ENCODE data around the gene USP32. TPM values are rescaled to one million over a fixed set of nuclear protein-coding genes. Genes with fewer than 3 reads are reported as not detected.

The USP32 gene
- total RNA-seq, 1 experiment from 2014 or later: 32.3 TPM

GRCh38 chr17:60304502-60304901, 87.4 kb downstream of the USP32 start:
- Histone ChIP-seq H3K36me3 (ENCODE audit: low read depth) (no peaks in the 10 kb centered on the region), H3K79me2 (ENCODE audit: low read depth) (0 out of 2 replicates have a peak, but pooled peaks cover 9% of the 10 kb centered on the region), H3F3A (ENCODE audit: insufficient read depth, low read depth) (no peaks in the 10 kb centered on the region), H3K4me2 (no peak overlapping the region), H3K4me3 (no peak overlapping the region), H3K4me1 (replicated peaks; ENCODE audit: insufficient read depth) (no peaks in the 10 kb centered on the region), H3K9me2 (ENCODE audit: insufficient read depth) (no peaks in the 10 kb centered on the region), H2AFZ (no peak overlapping the region), H3K27ac (no peak overlapping the region), H3K27me3 (ENCODE audit: insufficient read depth, low read depth) (no peaks in the 10 kb centered on the region), H4K20me1 (ENCODE audit: insufficient read depth) (no peaks in the 10 kb centered on the region), H3K9me3 (ENCODE audit: insufficient read depth, low read depth) (no peaks in the 10 kb centered on the region)
- DNase-seq: no peak
- BruUV-seq (replicated peaks): no TSS peak
- POLR2A ChIA-PET (ENCODE audit: unreplicated experiment): no interaction called here
- CTCF ChIA-PET: no interaction called here
- intact Hi-C loops (cut with micrococcal nuclease; ENCODE audit: unreplicated experiment): no loop called here
- no peak for TF ChIP-seq CTCF (conservative IDR thresholded peaks at IDR 0.05)
- no peak for TF ChIP-seq EZH2 (IDR thresholded peaks at IDR 0.05; ENCODE audit: low read depth)

- no peak for DNase-seq
- H3K4me1 ChIP-seq (replicated peaks; ENCODE audit: insufficient read depth): no peaks in the 10 kb centered on the region
- H3F3A ChIP-seq (ENCODE audit: insufficient read depth, low read depth): no peaks in the 10 kb centered on the region
- H3K27ac ChIP-seq: no peak overlapping the region
- TF ChIP-seq CTCF (conservative IDR thresholded peaks at IDR 0.05): no peak
- no peak for TF ChIP-seq EZH2 (IDR thresholded peaks at IDR 0.05; ENCODE audit: low read depth)
- H4K20me1 ChIP-seq (ENCODE audit: insufficient read depth): no peaks in the 10 kb centered on the region
- no peaks in the 10 kb centered on the region for H3K27me3 ChIP-seq (ENCODE audit: insufficient read depth, low read depth)
- ChIA-PET CTCF (no interaction called here), POLR2A (ENCODE audit: unreplicated experiment) (no interaction called here)
- H3K4me3 ChIP-seq: no peak overlapping the region
- H3K9me3 ChIP-seq (ENCODE audit: insufficient read depth, low read depth): no peaks in the 10 kb centered on the region
- no TSS peak for BruUV-seq (replicated peaks)
- no peaks in the 10 kb centered on the region for H3K36me3 ChIP-seq (ENCODE audit: low read depth)
- no peak overlapping the region for H3K4me2 ChIP-seq
- no peak overlapping the region for H2AFZ ChIP-seq
- 0 out of 2 replicates have a peak, but pooled peaks cover 6% of the 10 kb centered on the region for H3K79me2 ChIP-seq (ENCODE audit: low read depth)
- no peaks in the 10 kb centered on the region for H3K9me2 ChIP-seq (ENCODE audit: insufficient read depth)
- intact Hi-C loops (cut with micrococcal nuclease; ENCODE audit: unreplicated experiment): no loop called here
Measured at GRCh38 chr17:60303406-60304099, 88.4 kb downstream of the USP32 start.

- ChIA-PET POLR2A (ENCODE audit: unreplicated experiment) (no interaction called here), CTCF (no interaction called here)
- Histone ChIP-seq H3K9me2 (ENCODE audit: insufficient read depth) (no peaks in the 10 kb centered on the region), H3K9me3 (ENCODE audit: insufficient read depth, low read depth) (no peaks in the 10 kb centered on the region), H4K20me1 (ENCODE audit: insufficient read depth) (no peaks in the 10 kb centered on the region), H3K4me3 (no peak overlapping the region), H3K4me2 (no peak overlapping the region), H3F3A (ENCODE audit: insufficient read depth, low read depth) (no peaks in the 10 kb centered on the region), H3K4me1 (replicated peaks; ENCODE audit: insufficient read depth) (no peaks in the 10 kb centered on the region), H3K36me3 (ENCODE audit: low read depth) (no peaks in the 10 kb centered on the region), H3K27ac (no peak overlapping the region), H3K79me2 (ENCODE audit: low read depth) (0 out of 2 replicates have a peak, but pooled peaks cover 6% of the 10 kb centered on the region), H2AFZ (no peak overlapping the region), H3K27me3 (ENCODE audit: insufficient read depth, low read depth) (no peaks in the 10 kb centered on the region)
- TF ChIP-seq CTCF (conservative IDR thresholded peaks at IDR 0.05) (no peak), EZH2 (IDR thresholded peaks at IDR 0.05; ENCODE audit: low read depth) (no peak)
- intact Hi-C loops (cut with micrococcal nuclease; ENCODE audit: unreplicated experiment): no loop called here
- no peak for DNase-seq
- BruUV-seq (replicated peaks): no TSS peak
Measured at GRCh38 chr17:60301649-60302048, 90.3 kb downstream of the USP32 start.
